ENCODE results near the gene SORL1.

Gene SORL1

DNA sequence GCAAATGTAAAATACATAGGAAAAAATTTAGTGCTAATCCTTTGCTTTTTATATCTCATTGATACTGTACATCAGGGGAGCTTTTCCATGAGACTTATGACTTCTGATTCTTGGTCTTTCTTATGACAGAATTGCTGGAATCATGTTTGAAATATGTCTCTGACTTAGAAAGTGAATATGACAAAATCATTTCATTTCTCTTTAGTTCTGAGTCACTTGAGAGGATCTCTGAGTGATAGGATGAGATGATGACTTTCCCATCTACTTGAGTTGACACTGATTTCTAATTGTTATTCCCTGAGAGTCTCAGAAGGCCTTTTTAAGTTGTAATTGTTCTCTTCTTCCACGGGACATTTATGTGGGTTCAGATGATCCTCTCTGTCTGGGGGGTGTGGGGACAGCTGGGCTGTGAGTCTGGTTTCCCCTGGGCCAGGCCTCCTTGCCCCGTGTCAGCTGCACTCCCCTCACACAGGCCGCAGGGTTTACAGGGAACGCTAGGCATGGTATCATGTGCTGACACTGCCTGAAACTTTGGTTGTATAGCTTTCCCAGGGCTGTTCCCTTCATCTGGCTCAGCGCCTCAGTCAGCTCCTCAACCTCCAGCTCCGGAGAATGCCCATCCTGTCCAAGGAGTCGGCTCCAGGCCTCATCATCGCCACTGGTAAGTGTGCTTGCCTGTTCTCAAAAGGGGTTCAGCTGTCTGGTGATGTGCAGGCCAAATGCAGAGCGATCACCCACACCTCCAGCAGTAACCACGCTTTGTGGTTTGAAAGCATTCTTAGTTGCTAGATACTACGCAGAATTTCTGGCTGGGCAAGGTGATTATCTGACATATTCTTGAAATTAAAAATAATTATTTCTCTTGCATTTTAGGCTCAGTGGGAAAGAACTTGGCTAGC, 70.2 kb downstream of the SORL1 start:
- Histone ChIP-seq H3K36me3 (ENCODE audit: control insufficient read depth in 2 of 2, insufficient read depth in 2 of 2, low read length in 2 of 2) (peaks cover 2 to 7% of the 10 kb centered on the region in 2 donors), H3K27me3 (ENCODE audit: control insufficient read depth in 1 of 2, insufficient read depth in 2 of 2, low read length in 2 of 2) (no peaks in the 10 kb centered on the region), H3K9me3 (ENCODE audit: control insufficient read depth in 2 of 2, low read length in 2 of 2) (no peaks in the 10 kb centered on the region), H3K9ac (ENCODE audit: low read length in 2 of 2) (no peak overlapping the region), H3K4me1 (ENCODE audit: control insufficient read depth, insufficient read depth, low read length) (peaks cover 4% of the 10 kb centered on the region), H3K27ac (ENCODE audit: low read length) (no peak overlapping the region), H3K4me3 (ENCODE audit: low read length in 2 of 2) (no peak overlapping the region)

DNA sequence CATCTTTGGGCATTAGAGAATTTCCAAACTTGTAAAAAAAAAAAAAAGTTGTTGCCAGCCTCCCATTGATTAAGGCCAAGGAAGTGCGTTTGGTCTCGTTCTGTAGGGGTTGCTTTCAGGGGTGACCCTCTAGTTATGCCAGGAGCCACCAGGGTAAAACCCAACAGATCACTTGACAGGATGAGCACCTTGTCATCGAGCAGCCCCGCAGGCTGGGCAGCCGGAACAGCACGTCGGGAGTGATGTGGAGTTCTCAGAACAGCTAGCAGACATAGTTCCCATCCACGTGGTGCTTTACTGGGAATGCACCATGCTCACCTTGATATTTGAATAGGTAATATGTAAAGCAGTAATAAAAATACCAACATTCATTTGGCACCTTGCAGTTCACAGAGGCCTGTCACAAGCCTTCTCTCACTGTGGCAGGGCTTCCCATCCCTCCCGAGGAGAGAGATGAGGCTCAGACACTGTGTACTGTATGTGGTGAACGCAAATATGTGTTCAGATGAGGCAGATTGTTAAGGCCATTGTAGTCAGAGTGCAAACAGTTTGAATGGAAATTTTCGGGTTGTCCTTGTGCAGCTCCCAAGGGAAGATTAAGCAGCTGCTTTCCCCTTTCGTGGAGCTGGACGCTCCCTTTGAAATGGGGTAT, 71.6 kb downstream of the SORL1 start:
- no peaks in the 10 kb centered on the region for H3K9me3 ChIP-seq (ENCODE audit: control insufficient read depth in 2 of 2, low read length in 2 of 2)
- H3K4me1 ChIP-seq (ENCODE audit: control insufficient read depth, insufficient read depth, low read length): peaks cover 4% of the 10 kb centered on the region
- H3K36me3 ChIP-seq (ENCODE audit: control insufficient read depth in 2 of 2, insufficient read depth in 2 of 2, low read length in 2 of 2): peaks cover 2 to 7% of the 10 kb centered on the region in 2 donors
- H3K27ac ChIP-seq (ENCODE audit: low read length): no peak overlapping the region
- no peaks in the 10 kb centered on the region for H3K27me3 ChIP-seq (ENCODE audit: control insufficient read depth in 1 of 2, insufficient read depth in 2 of 2, low read length in 2 of 2)
- H3K9ac ChIP-seq (ENCODE audit: low read length in 2 of 2): no peak overlapping the region
- no peak overlapping the region for H3K4me3 ChIP-seq (ENCODE audit: low read length in 2 of 2)

DNA sequence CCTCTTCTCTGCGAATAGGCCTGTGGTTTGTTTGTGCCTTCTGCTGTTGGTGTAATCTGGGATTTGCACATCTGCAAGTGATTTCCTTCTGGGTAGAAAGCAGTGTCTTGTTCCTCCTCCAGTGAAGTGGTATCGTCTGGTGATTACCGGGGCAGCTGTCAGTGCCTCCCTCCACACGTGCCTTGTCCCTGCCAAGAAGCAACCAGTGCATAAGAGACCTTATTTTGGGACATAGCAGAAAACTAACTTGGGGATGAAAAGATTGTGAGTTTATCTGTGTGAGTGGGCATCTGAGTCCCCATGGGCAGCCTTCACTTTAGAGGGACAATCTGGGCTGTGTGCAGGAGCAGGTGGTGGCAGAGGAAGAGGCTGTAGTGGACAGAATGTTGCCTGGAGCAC, 72.1 kb downstream of the SORL1 start:
- Histone ChIP-seq H3K4me3 (ENCODE audit: low read length in 2 of 2) (no peak overlapping the region), H3K27me3 (ENCODE audit: control insufficient read depth in 1 of 2, insufficient read depth in 2 of 2, low read length in 2 of 2) (no peaks in the 10 kb centered on the region), H3K4me1 (ENCODE audit: control insufficient read depth, insufficient read depth, low read length) (peaks cover 4% of the 10 kb centered on the region), H3K36me3 (ENCODE audit: control insufficient read depth in 2 of 2, insufficient read depth in 2 of 2, low read length in 2 of 2) (peaks cover 2 to 7% of the 10 kb centered on the region in 2 donors), H3K27ac (ENCODE audit: low read length) (no peak overlapping the region), H3K9ac (ENCODE audit: low read length in 2 of 2) (no peak overlapping the region), H3K9me3 (ENCODE audit: control insufficient read depth in 2 of 2, low read length in 2 of 2) (no peaks in the 10 kb centered on the region)

DNA sequence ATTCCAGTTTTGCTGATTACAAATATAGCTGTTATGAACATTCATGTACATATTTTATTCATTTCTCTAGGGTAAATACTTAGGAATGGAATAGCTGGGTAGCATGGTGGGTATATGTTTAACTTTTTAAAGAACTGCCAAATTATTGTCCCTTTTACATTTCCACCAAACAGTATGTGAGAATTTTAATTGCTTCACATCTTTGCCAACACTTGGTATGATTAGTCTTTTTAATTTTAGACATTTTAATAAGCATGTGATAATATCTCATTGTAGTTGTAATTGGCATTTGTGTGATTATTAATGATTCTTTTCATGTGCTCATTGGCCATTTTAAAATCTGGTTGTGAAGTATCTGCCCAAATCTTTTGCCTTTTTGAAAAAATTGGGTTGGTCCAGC, 73.3 kb downstream of the SORL1 start:
- Histone ChIP-seq H3K4me3 (ENCODE audit: low read length in 2 of 2) (no peak overlapping the region), H3K4me1 (ENCODE audit: control insufficient read depth, insufficient read depth, low read length) (peaks cover 3% of the 10 kb centered on the region), H3K9me3 (ENCODE audit: control insufficient read depth in 2 of 2, low read length in 2 of 2) (no peaks in the 10 kb centered on the region), H3K9ac (ENCODE audit: low read length in 2 of 2) (no peak overlapping the region), H3K36me3 (ENCODE audit: control insufficient read depth in 2 of 2, insufficient read depth in 2 of 2, low read length in 2 of 2) (peaks cover 2 to 7% of the 10 kb centered on the region in 2 donors), H3K27me3 (ENCODE audit: control insufficient read depth in 1 of 2, insufficient read depth in 2 of 2, low read length in 2 of 2) (no peaks in the 10 kb centered on the region), H3K27ac (ENCODE audit: low read length) (no peak overlapping the region)

DNA sequence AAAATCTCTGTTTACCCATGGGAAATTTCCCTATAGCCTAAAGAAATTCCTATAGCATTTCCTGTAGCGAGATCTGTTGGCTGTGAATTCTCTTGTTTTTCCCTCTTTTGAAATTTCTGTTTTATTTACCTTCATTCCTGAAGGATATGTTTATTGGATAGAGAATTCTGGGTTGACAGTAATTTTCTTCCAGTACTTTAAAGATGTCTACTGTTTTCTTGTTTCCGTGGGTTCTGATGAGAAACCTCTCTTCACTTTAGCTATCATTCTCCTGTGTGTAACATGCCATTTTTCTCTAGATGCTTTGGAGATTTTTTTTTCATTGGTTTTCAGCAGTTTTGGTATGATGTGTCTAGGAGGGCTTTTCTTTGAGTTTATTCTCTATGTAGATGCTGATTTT, 78.1 kb downstream of the SORL1 start:
- Histone ChIP-seq H3K4me3 (ENCODE audit: low read length in 2 of 2) (no peak overlapping the region), H3K27ac (ENCODE audit: low read length) (no peak overlapping the region), H3K9me3 (ENCODE audit: control insufficient read depth in 2 of 2, low read length in 2 of 2) (no peaks in the 10 kb centered on the region), H3K27me3 (ENCODE audit: control insufficient read depth in 1 of 2, insufficient read depth in 2 of 2, low read length in 2 of 2) (no peaks in the 10 kb centered on the region), H3K9ac (ENCODE audit: low read length in 2 of 2) (no peak overlapping the region), H3K4me1 (ENCODE audit: control insufficient read depth, insufficient read depth, low read length) (no peaks in the 10 kb centered on the region), H3K36me3 (ENCODE audit: control insufficient read depth in 2 of 2, insufficient read depth in 2 of 2, low read length in 2 of 2) (peaks cover 2 to 3% of the 10 kb centered on the region in 2 donors)

DNA sequence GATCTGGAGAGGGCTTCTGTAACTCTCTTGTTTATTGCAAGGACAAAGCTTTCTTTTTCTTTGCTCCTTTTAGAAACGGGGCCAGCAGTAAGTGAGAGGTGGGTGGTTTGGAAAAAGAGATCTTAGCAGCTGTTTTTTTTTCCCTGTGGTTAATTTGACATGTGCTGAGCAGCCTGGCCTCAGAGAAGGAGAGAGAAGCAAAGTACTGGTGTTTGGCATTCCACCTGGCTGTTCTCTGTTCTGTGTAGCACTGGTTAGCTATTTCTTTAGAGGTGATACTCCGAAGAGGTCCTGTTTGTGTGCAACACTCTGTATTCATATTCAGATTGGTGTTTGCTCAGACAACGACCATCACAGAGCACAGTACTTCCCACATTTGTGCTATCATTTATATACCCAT, 81.5 kb downstream of the SORL1 start:
- Histone ChIP-seq H3K4me3 (ENCODE audit: low read length in 2 of 2) (no peak overlapping the region), H3K4me1 (ENCODE audit: control insufficient read depth, insufficient read depth, low read length) (no peaks in the 10 kb centered on the region), H3K9ac (ENCODE audit: low read length in 2 of 2) (no peak overlapping the region), H3K36me3 (ENCODE audit: control insufficient read depth in 2 of 2, insufficient read depth in 2 of 2, low read length in 2 of 2) (peaks cover 3 to 4% of the 10 kb centered on the region in 2 donors), H3K9me3 (ENCODE audit: control insufficient read depth in 2 of 2, low read length in 2 of 2) (no peaks in the 10 kb centered on the region), H3K27me3 (ENCODE audit: control insufficient read depth in 1 of 2, insufficient read depth in 2 of 2, low read length in 2 of 2) (no peaks in the 10 kb centered on the region), H3K27ac (ENCODE audit: low read length) (no peak overlapping the region)

DNA sequence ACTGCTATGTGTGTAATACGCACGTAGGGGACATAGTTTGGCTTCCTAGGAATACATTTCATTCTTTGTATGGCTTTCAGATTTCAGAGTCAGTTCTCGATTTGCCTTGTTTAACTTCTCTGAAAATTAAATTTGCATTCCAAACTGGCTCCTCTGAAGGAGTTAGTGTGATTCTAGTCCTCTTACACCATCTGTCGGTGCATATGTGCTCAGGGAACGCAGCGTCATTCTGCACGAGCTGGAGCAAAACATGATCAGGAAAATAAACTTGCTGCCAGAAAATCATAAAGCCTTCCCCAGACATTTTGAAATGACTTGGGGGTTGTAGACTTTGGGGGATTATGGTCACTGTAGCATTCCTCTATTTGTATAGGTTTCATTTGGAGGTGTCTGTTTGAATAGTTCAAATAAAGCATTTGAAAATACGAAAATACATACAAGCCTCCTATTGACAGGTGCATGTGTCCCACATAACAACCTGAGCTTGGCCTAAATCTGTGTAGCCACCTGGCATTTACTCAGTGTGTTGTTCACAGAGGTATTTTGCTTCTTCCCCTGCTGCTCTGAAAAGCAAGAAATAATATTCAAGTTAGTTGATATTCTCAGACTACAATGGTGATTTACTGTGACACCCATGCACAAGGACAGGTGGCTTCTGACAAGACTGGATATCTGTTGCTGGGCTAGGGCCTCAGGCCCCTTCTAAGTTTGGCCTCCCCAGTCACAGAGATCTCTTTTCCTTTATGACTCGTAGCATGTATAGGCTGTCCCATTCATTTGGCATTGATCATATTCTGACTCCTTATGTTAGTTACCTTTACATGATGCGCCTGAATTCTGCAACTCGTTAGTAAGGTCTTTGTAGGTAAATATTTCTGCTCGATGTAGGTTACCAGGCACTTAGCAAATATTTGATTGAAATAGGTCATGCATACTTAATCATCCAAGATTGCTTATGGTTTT, 82.3 kb downstream of the SORL1 start:
- no peak overlapping the region for H3K9ac ChIP-seq (ENCODE audit: low read length in 2 of 2)
- no peak overlapping the region for H3K4me3 ChIP-seq (ENCODE audit: low read length in 2 of 2)
- H3K27me3 ChIP-seq (ENCODE audit: control insufficient read depth in 1 of 2, insufficient read depth in 2 of 2, low read length in 2 of 2): no peaks in the 10 kb centered on the region
- no peaks in the 10 kb centered on the region for H3K4me1 ChIP-seq (ENCODE audit: control insufficient read depth, insufficient read depth, low read length)
- H3K27ac ChIP-seq (ENCODE audit: low read length): no peak overlapping the region
- no peaks in the 10 kb centered on the region for H3K9me3 ChIP-seq (ENCODE audit: control insufficient read depth in 2 of 2, low read length in 2 of 2)
- peaks cover 3 to 4% of the 10 kb centered on the region in 2 donors for H3K36me3 ChIP-seq (ENCODE audit: control insufficient read depth in 2 of 2, insufficient read depth in 2 of 2, low read length in 2 of 2)

DNA sequence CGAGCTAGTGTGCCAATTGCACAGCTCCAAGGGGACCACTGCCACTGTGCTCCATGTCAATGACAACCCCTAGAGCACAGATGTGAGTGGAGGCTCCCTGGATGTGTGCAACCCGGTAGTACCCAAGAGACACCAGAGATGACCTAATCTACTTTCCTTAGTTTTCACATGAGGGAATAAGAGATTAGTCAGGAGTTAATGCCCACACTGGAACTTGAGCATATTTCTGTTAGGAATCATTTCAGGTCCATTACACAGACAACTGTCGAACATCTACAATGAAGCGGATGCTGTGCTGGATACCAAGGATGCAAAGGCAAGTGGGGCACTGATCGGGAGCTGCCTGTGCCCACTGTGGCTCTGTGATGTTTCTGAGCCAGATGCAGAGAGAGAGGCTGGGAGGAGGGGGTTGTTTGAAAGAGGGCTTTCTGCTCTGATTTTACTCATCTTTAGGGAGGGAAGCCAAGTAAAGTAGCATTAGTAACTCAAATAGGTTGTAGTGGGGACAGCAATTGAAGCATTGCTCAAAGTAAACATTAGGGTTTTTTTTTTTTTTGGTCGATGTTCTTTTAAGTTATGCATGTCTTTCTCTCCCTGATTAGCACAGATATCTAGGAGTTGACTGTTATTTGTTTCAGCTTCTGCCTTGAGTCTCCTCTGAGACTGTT, 83.1 kb downstream of the SORL1 start:
- no peaks in the 10 kb centered on the region for H3K4me1 ChIP-seq (ENCODE audit: control insufficient read depth, insufficient read depth, low read length)
- H3K27ac ChIP-seq (ENCODE audit: low read length): no peak overlapping the region
- H3K36me3 ChIP-seq (ENCODE audit: control insufficient read depth in 2 of 2, insufficient read depth in 2 of 2, low read length in 2 of 2): peaks cover 3 to 4% of the 10 kb centered on the region in 2 donors
- no peak overlapping the region for H3K9ac ChIP-seq (ENCODE audit: low read length in 2 of 2)
- H3K9me3 ChIP-seq (ENCODE audit: control insufficient read depth in 2 of 2, low read length in 2 of 2): no peaks in the 10 kb centered on the region
- no peaks in the 10 kb centered on the region for H3K27me3 ChIP-seq (ENCODE audit: control insufficient read depth in 1 of 2, insufficient read depth in 2 of 2, low read length in 2 of 2)
- no peak overlapping the region for H3K4me3 ChIP-seq (ENCODE audit: low read length in 2 of 2)

DNA sequence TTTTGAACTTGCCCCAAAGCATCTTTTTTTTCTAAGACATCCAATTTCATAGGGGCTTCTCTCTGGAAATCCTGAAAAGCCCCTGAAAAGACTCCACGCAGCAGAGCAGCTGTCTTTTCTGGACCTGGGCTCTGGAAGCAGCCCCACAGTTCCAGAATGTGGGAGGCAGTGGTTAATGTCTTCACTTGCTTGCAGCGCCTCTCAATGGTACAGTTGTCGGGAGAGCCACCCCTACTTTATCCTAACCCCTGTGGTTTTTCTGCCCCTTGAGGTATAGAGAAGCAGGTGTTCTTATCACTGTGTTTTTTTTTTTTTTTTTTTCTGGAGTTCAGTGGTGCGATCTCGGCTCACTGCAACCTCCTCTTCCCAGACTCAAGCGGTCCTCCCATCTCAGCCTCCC, 84.0 kb downstream of the SORL1 start:
- H3K4me3 ChIP-seq (ENCODE audit: low read length in 2 of 2): no peak overlapping the region
- H3K9ac ChIP-seq (ENCODE audit: low read length in 2 of 2): no peak overlapping the region
- peaks cover 3 to 4% of the 10 kb centered on the region in 2 donors for H3K36me3 ChIP-seq (ENCODE audit: control insufficient read depth in 2 of 2, insufficient read depth in 2 of 2, low read length in 2 of 2)
- H3K4me1 ChIP-seq (ENCODE audit: control insufficient read depth, insufficient read depth, low read length): no peaks in the 10 kb centered on the region
- no peak overlapping the region for H3K27ac ChIP-seq (ENCODE audit: low read length)
- no peaks in the 10 kb centered on the region for H3K9me3 ChIP-seq (ENCODE audit: control insufficient read depth in 2 of 2, low read length in 2 of 2)
- H3K27me3 ChIP-seq (ENCODE audit: control insufficient read depth in 1 of 2, insufficient read depth in 2 of 2, low read length in 2 of 2): no peaks in the 10 kb centered on the region

DNA sequence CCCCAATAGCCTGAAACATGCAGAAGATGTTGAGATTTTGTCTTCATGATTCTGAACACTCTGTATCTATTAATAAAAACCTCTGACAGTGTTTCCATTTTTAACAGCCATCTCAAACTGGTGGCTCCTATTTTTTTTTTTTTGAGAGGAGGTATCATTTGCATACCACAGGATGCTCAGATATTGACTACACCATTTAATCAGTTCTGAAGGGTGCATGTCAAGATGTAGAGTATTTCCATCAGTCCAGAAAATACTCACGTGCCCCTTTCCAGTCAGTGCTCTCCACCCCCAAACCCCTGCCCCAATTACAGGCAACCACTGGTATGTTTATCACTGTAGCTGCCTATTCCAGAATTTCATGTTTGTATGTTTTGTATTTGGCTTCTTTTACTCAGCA, 85.9 kb downstream of the SORL1 start:
- no peaks in the 10 kb centered on the region for H3K27me3 ChIP-seq (ENCODE audit: control insufficient read depth in 1 of 2, insufficient read depth in 2 of 2, low read length in 2 of 2)
- no peaks in the 10 kb centered on the region for H3K4me1 ChIP-seq (ENCODE audit: control insufficient read depth, insufficient read depth, low read length)
- no peak overlapping the region for H3K4me3 ChIP-seq (ENCODE audit: low read length in 2 of 2)
- no peak overlapping the region for H3K9ac ChIP-seq (ENCODE audit: low read length in 2 of 2)
- H3K9me3 ChIP-seq (ENCODE audit: control insufficient read depth in 2 of 2, low read length in 2 of 2): no peaks in the 10 kb centered on the region
- no peak overlapping the region for H3K27ac ChIP-seq (ENCODE audit: low read length)
- peaks cover 2 to 3% of the 10 kb centered on the region in 2 donors for H3K36me3 ChIP-seq (ENCODE audit: control insufficient read depth in 2 of 2, insufficient read depth in 2 of 2, low read length in 2 of 2)
